Fibroblast of lung (primary cell): ENCODE results near the gene FAAP100.

Experiments
- EZH2 ChIP-seq: IDR thresholded peaks from 2 replicates; pipeline ENCODE4 v1.5.1; 2012; ENCODE audit warnings: low read length, control low read depth, mild to moderate bottlenecking; ENCODE audit errors: missing control alignments
- TF ChIP-seq, protein P1 (sequence below), 2 donors: IDR thresholded peaks in 1 of 2; conservative IDR thresholded peaks in 1 of 2; 1 replicate in 1 of 2; 2 replicates in 1 of 2; pipeline ENCODE4 v1.5.1; 2011 to 2012; ENCODE audit warnings: low read length in 2 of 2, control low read depth in 1 of 2, inconsistent platforms in 1 of 2, low read depth in 1 of 2, mild to moderate bottlenecking in 1 of 2

DNA sequence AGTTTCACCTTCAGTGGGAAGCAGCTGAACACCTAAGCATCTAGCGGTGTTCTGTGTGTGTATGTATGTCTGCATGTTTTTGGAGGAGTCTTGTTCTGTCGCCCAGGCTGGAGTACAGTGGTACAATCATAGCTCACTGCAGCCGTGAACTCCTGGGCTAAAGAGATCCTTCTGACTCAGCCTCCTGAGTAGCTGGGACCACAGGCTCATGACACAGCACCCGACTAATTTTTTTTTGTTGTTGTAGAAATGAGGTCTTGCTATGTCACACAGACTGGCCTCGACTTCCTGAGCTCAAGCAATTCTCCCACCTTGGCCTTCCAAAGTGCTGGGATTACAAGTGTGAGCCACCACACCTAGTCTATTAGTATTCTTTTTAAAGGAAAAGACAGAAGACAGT lies 30.2 kb upstream of the FAAP100 start:
- TF ChIP-seq, protein P1, sequence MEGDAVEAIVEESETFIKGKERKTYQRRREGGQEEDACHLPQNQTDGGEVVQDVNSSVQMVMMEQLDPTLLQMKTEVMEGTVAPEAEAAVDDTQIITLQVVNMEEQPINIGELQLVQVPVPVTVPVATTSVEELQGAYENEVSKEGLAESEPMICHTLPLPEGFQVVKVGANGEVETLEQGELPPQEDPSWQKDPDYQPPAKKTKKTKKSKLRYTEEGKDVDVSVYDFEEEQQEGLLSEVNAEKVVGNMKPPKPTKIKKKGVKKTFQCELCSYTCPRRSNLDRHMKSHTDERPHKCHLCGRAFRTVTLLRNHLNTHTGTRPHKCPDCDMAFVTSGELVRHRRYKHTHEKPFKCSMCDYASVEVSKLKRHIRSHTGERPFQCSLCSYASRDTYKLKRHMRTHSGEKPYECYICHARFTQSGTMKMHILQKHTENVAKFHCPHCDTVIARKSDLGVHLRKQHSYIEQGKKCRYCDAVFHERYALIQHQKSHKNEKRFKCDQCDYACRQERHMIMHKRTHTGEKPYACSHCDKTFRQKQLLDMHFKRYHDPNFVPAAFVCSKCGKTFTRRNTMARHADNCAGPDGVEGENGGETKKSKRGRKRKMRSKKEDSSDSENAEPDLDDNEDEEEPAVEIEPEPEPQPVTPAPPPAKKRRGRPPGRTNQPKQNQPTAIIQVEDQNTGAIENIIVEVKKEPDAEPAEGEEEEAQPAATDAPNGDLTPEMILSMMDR (conservative IDR thresholded peaks at IDR 0.05 in 1 of 2, IDR thresholded peaks at IDR 0.05 in 1 of 2; ENCODE audit: low read depth in 1 of 2, low read length in 2 of 2) = no peak
- no peak for TF ChIP-seq EZH2
